Activated CD4-positive, alpha-beta T cell treated with anti-CD3 and anti-CD28 coated beads, Interleukin-10, Interleukin-2, amounts not matched to agents 100 ng/mL and 50 ng/mL, durations not matched to agents 16 hours and 8 hours (primary cell): Measurements from ENCODE around the gene DHCR7.
A peak's percentile ranks its signal among the peaks of the same experiment; 100 is the strongest.
"Not testable (repeated sequence)": the region's sequence is repeated elsewhere in the genome, so short reads cannot be mapped to it uniquely, and the experiment has no call there.

Experiments
- DNase-seq: peaks from one replicate; pipeline ENCODE4 v3.0.0-alpha.2; 2020

Gene DHCR7

GRCh38 chr11:71436861-71437260 is 11.3 kb downstream of the DHCR7 start:
- DNase-seq = no peak

GRCh38 chr11:71435278-71435951 is 12.8 kb downstream of the DHCR7 start:
- no peak for DNase-seq

GRCh38 chr11:71434576-71435130 is 13.5 kb downstream of the DHCR7 start:
- no peak for DNase-seq

- DNase-seq = no peak
Observed at GRCh38 chr11:71433648-71434450, 14.3 kb downstream of the DHCR7 start.

- DNase-seq = no peak
Observed at GRCh38 chr11:71432761-71433647, 15.2 kb downstream of the DHCR7 start.

GRCh38 chr11:71431271-71431670 is 16.9 kb downstream of the DHCR7 start:
- no peak for DNase-seq

- DNase-seq = no peak
Observed at GRCh38 chr11:71430166-71430565, 18.0 kb downstream of the DHCR7 start.

GRCh38 chr11:71429701-71430100 is 18.5 kb downstream of the DHCR7 start:
- no peak for DNase-seq

- no peak for DNase-seq
Observed at GRCh38 chr11:71428861-71429435, 19.2 kb downstream of the DHCR7 start.

GRCh38 chr11:71426413-71426812 is 21.8 kb downstream of the DHCR7 start:
- DNase-seq = no peak

GRCh38 chr11:71425860-71426259 is 22.3 kb downstream of the DHCR7 start:
- DNase-seq = no peak

- DNase-seq = no peak
Observed at GRCh38 chr11:71425409-71425808, 22.8 kb downstream of the DHCR7 start.

GRCh38 chr11:71423181-71423790 is 24.9 kb downstream of the DHCR7 start:
- DNase-seq = no peak

- not testable (repeated sequence) for DNase-seq
Observed at GRCh38 chr11:71422318-71422717, 25.9 kb downstream of the DHCR7 start.

GRCh38 chr11:71421392-71421950 is 26.7 kb downstream of the DHCR7 start:
- no peak for DNase-seq

GRCh38 chr11:71420455-71421241 is 27.5 kb downstream of the DHCR7 start:
- DNase-seq = peak; percentile 18

GRCh38 chr11:71418643-71419042 is 29.6 kb downstream of the DHCR7 start:
- no peak for DNase-seq

- no peak for DNase-seq
Observed at GRCh38 chr11:71414645-71415044, 33.5 kb downstream of the DHCR7 start.

GRCh38 chr11:71410363-71410966 is 37.7 kb downstream of the DHCR7 start:
- no peak for DNase-seq

GRCh38 chr11:71408826-71409225 is 39.4 kb downstream of the DHCR7 start:
- DNase-seq = no peak

GRCh38 chr11:71407356-71407755 is 40.8 kb downstream of the DHCR7 start:
- no peak for DNase-seq
